Measurements from ENCODE around the gene EXOC8. TPM values are rescaled to one million over a fixed set of nuclear protein-coding genes. Genes with fewer than 3 reads are reported as not detected.

The EXOC8 gene
- total RNA-seq, 2 experiments from 2014 or later, result 21.9 to 22.7 TPM

DNA sequence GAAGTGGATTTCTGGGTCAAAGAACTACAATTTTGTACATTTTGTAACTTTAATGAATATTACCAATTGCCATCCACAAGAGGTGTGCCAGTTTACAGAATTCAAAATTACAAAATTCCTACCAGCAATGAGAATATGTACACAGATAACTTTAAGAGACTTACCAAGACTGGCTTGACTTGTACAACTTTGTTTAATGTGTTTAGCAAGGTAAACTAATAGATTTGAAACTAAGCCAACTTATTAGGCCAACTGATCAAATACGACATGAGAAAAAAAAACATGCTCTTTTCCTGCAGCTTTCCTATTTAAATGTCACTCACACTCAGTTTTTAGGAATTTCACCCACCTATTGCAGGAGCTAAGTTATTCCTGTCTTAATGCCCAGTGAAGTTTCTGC, 11.4 kb downstream of the EXOC8 start:
- H3K4me3 Mint-ChIP-seq, result no peak overlapping the region
- no peaks in the 10 kb centered on the region for H3K27me3 Mint-ChIP-seq
- H3K4me1 Mint-ChIP-seq, result peaks cover 3% of the 10 kb centered on the region
- no peak overlapping the region for H3K27ac Mint-ChIP-seq
- H3K9me3 Mint-ChIP-seq, result no peaks in the 10 kb centered on the region
- ChIA-PET POLR2A (no interaction called here), CTCF (no interaction called here)
- no peak for DNase-seq
- H3K36me3 Mint-ChIP-seq (ENCODE audit: low read depth), result peaks cover 4% of the 10 kb centered on the region

DNA sequence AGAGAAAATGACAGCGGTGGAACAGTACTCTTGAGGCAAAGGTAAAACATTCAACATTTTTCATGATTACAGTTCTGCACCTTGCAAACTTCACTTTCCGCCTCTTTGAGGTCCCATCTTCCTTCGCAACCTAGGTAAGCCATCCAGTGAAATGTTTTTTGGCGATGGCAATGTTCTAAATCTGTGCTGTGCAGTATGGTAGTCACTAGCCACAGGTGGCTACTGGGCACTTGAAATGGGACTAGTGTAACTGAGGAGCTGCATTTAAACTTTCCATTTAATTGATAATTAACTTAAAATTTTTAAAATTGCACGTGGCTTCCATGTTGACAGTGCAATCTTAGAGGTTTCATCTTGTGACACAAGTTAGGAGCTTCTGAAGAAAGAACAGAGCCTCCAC, 13.0 kb downstream of the EXOC8 start:
- Mint-ChIP-seq H3K36me3 (ENCODE audit: low read depth) (no peaks in the 10 kb centered on the region), H3K4me1 (peaks cover 2% of the 10 kb centered on the region), H3K4me3 (no peak overlapping the region), H3K9me3 (no peaks in the 10 kb centered on the region), H3K27me3 (no peaks in the 10 kb centered on the region), H3K27ac (no peak overlapping the region)
- ChIA-PET CTCF (interaction anchor here (0.7 to 1.2 kb wide), 2 partner anchors 8 to 9 kb away, joined by 3 to 4 read pairs; no protein-coding TSS in a partner anchor), POLR2A (no interaction called here)
- DNase-seq, result no peak

DNA sequence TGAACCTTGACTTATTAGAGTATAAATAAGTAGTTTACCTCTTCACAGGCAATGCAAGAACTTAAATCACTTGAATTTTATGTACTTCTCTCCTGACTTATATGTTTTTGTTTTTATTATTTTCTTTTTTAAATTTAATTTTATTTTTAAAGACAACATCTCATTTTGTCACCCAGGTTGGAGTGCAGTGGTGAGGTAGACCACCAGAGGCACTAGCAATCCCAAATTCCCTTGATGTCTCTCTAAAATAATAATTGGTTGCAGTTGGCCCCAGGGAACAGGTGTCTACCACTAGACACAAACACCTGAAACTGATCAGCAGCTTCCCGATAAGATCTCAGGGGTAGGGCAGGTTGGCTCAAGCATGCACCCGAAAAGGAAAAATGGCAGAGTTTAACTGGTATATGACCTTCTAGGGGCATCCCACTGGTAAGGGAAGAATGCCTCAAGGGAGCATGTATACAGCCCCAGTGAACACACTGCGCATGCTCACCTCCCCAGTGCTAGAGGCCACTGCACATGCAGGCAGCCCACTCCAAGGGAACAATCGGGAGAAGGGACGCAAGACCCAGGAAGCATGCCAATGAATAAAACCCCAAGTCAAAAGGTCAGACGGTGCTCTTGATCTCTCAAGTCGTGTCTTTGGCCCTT, 14.6 kb downstream of the EXOC8 start:
- Mint-ChIP-seq H3K36me3 (ENCODE audit: low read depth) (no peaks in the 10 kb centered on the region), H3K9me3 (no peaks in the 10 kb centered on the region), H3K4me3 (no peak overlapping the region), H3K27ac (no peak overlapping the region), H3K4me1 (no peaks in the 10 kb centered on the region), H3K27me3 (no peaks in the 10 kb centered on the region)
- ChIA-PET CTCF (no interaction called here), POLR2A (no interaction called here)
- DNase-seq, result no peak

DNA sequence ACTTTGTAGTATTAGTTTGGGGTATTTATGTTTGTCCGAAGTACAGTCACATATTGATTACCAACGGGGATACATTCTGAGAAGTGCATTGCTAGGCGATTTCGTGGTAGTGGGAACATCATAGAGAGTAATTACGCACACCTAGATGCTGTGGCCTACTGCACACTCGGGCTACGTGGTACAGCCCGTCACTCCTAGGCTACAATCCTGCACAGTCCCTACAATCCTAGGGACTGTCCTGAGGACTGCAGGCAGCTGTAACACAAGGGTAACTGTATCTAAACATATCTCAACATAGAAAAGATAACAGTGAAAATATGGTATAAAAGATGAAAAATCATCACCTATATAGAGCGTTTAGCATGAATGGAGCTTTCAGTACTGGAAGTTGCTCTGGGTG, 18.6 kb downstream of the EXOC8 start:
- Mint-ChIP-seq H3K4me1 (peaks cover 2% of the 10 kb centered on the region), H3K27ac (no peak overlapping the region), H3K4me3 (no peak overlapping the region), H3K27me3 (no peaks in the 10 kb centered on the region), H3K9me3 (no peaks in the 10 kb centered on the region), H3K36me3 (ENCODE audit: low read depth) (no peaks in the 10 kb centered on the region)
- CTCF ChIA-PET, result interaction anchor here (1.8 kb wide), 1 partner anchor 19 kb away, joined by 5 read pairs; the partner anchor contains the start of genes EXOC8 and SPRTN
- no peak for DNase-seq
- POLR2A ChIA-PET, result no interaction called here

DNA sequence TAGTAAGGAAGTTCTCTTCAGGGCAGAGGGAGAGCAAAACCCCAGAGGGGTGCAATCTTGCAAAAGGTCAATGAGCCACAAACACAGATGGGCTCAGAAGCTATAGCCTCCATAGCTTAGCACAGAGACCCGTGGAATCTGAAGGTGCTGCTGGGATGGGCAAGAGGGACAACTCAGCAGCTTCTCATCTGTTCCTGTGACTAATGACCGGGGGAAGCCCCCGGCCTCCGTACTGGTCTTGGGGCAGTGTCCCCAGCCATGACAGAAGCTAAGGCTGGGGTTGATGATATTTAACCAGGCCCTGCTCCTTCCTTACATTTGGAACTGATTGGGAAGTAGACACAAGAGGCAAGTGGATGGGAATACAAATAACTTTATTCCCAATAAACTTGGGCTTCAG, 19.1 kb downstream of the EXOC8 start:
- ChIA-PET POLR2A (interaction anchor here (0.6 kb wide), 1 partner anchor 326 kb away, joined by 3 read pairs; no protein-coding TSS in a partner anchor), CTCF (interaction anchor here (1.8 kb wide), 1 partner anchor 20 kb away, joined by 5 read pairs; the partner anchor contains the start of genes EXOC8 and SPRTN)
- peaks cover 2% of the 10 kb centered on the region for H3K4me1 Mint-ChIP-seq
- no peak for DNase-seq
- H3K27ac Mint-ChIP-seq, result no peak overlapping the region
- H3K9me3 Mint-ChIP-seq, result no peaks in the 10 kb centered on the region
- no peaks in the 10 kb centered on the region for H3K27me3 Mint-ChIP-seq
- H3K36me3 Mint-ChIP-seq (ENCODE audit: low read depth), result no peaks in the 10 kb centered on the region
- H3K4me3 Mint-ChIP-seq, result no peak overlapping the region

DNA sequence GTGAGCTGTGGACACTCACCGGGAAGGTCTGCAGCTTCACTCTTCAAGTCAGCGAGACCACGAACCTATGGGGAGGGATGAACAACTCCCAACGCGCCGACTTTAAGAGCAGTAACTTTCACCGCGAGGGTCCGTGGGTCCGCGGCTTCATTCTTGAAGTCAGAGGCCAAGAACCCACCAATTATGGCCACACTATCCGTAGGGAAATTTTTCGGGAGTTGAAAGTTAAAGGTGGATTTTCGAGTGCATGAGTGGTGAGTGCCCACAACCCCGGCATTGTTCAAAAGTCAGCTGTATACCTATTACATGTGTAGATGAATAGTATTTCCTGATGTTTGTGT, 19.7 kb downstream of the EXOC8 start:
- DNase-seq, result no peak
- H3K27me3 Mint-ChIP-seq, result no peaks in the 10 kb centered on the region
- no peaks in the 10 kb centered on the region for H3K36me3 Mint-ChIP-seq (ENCODE audit: low read depth)
- POLR2A ChIA-PET, result interaction anchor here (0.6 to 1.2 kb wide), 2 partner anchors 20 to 327 kb away, joined by 3 read pairs; partner anchors contain the start of genes EXOC8 and SPRTN
- no peaks in the 10 kb centered on the region for H3K9me3 Mint-ChIP-seq
- H3K4me1 Mint-ChIP-seq, result peaks cover 2% of the 10 kb centered on the region
- H3K27ac Mint-ChIP-seq, result no peak overlapping the region
- no peak overlapping the region for H3K4me3 Mint-ChIP-seq
- CTCF ChIA-PET, result no interaction called here

DNA sequence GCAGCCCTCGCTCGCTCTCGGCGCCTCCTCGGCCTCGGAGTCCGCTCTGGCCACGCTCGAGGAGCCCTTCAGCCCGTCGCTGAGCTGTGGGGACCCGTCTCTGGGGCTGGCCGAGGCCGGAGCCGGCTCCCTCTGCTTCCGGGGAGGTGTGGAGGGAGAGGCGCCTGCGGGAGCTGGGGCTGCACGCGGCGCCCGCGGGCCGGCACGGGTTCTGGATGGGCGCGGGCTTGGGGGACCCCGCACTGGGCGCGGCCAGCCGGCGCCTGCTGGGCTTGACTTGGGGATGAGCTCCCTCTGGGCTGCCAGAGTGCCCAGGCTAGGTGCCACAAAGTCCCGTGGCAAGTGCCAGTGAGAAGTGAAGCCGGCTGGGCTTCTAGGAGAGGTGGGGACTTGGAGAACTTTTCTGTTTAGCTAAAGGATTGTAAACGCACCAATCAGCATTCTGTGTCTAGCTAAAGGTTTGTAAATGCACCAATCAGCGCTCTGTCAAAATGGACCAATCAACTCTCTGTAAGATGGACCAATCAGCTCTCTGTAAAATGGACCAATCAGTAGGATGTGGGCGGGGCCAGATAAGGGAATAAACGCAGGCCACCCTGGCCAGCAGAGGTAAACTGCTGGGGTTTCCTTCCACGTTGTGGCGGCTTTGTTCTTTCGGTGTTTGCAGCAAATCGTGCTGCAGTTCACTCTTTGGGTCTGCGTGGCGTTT, 20.2 kb downstream of the EXOC8 start:
- no peak for DNase-seq
- H3K4me1 Mint-ChIP-seq, result peaks cover 2% of the 10 kb centered on the region
- H3K9me3 Mint-ChIP-seq, result no peaks in the 10 kb centered on the region
- CTCF ChIA-PET, result interaction anchor here (0.6 to 2.1 kb wide), 3 partner anchors 19 to 21 kb away, joined by 3 to 8 read pairs (median 3); partner anchors contain the start of genes EXOC8 and SPRTN
- H3K27me3 Mint-ChIP-seq, result no peaks in the 10 kb centered on the region
- no peak overlapping the region for H3K4me3 Mint-ChIP-seq
- H3K27ac Mint-ChIP-seq, result no peak overlapping the region
- POLR2A ChIA-PET, result interaction anchor here (1.2 kb wide), 1 partner anchor 20 kb away, joined by 3 read pairs; the partner anchor contains the start of genes EXOC8 and SPRTN
- no peaks in the 10 kb centered on the region for H3K36me3 Mint-ChIP-seq (ENCODE audit: low read depth)

DNA sequence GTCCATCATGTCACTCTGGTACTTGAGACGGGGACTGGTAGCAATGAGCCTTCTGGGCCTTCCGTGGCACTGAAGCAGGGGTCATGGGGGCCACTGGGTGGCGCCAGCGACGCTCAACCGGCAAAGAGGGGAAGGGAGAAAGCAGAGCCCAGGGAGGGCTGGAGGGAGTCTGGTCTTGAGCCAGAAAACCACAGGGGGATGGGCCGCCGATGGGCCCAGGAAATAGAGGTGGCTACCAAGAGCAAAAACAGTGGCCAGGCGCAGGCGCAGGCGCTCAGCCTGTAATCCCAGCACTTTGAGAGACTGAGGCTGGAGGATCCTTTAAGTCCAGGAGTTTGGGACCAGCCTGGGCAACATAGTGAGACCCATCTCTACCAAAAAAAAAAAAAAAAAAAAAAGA, 21.8 kb downstream of the EXOC8 start:
- H3K27ac Mint-ChIP-seq, result no peak overlapping the region
- H3K36me3 Mint-ChIP-seq (ENCODE audit: low read depth), result no peaks in the 10 kb centered on the region
- H3K9me3 Mint-ChIP-seq, result no peaks in the 10 kb centered on the region
- ChIA-PET POLR2A (interaction anchor here (0.8 kb wide), 1 partner anchor 22 kb away, joined by 4 read pairs; the partner anchor contains the start of genes EXOC8 and SPRTN), CTCF (interaction anchor here (0.6 to 2.1 kb wide), 17 partner anchors 9 to 380 kb away, joined by 3 to 8 read pairs (median 3); partner anchors contain the start of genes EXOC8 and SPRTN)
- H3K4me1 Mint-ChIP-seq, result peaks cover 2% of the 10 kb centered on the region
- H3K27me3 Mint-ChIP-seq, result no peaks in the 10 kb centered on the region
- DNase-seq, result peak; percentile 52
- H3K4me3 Mint-ChIP-seq, result no peak overlapping the region

DNA sequence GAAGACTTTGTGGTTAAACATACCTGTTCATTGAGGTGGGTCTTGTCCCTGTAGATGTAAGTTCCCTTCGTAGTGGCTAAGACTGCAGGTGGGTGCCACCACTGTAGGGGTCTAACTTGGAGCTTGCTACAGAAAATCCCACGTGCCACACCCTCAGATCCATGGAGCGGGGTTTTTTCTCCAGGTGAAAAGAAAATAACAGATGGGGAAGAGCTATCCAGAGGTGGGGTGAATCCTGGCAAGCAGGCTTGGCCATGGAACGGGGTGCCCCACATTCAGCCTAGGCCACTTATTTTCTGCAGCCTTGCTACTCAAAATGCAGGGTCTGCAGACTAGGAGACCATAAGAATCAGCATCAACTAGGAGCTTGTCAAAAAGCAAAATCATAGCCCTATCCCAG, 24.0 kb downstream of the EXOC8 start:
- peaks cover 2% of the 10 kb centered on the region for H3K4me1 Mint-ChIP-seq
- no peaks in the 10 kb centered on the region for H3K36me3 Mint-ChIP-seq (ENCODE audit: low read depth)
- H3K27ac Mint-ChIP-seq, result no peak overlapping the region
- H3K9me3 Mint-ChIP-seq, result no peaks in the 10 kb centered on the region
- POLR2A ChIA-PET, result interaction anchor here (0.8 kb wide), 1 partner anchor 24 kb away, joined by 4 read pairs; the partner anchor contains the start of genes EXOC8 and SPRTN
- DNase-seq, result no peak
- no peaks in the 10 kb centered on the region for H3K27me3 Mint-ChIP-seq
- CTCF ChIA-PET, result interaction anchor here (2.2 kb wide), 1 partner anchor 290 kb away, joined by 6 read pairs; no protein-coding TSS in a partner anchor
- no peak overlapping the region for H3K4me3 Mint-ChIP-seq

DNA sequence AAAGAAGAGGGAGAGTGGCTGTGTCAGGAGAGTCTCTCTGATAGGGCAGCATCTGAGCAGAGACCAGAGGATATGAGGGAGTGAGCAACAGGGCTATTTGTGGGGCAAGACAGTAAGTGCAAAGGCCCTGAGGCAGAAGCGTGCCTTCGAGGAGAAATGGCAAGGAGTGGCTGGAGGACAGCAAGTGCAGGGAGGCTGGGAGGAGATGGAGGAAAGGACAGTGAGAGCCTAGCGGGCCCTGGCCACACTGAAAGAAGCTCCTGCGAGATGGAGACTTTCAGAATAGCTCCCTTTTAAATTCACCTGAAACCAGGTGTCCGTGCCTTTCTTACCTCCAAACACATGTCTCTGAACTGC, 25.2 kb downstream of the EXOC8 start:
- H3K4me3 Mint-ChIP-seq, result no peak overlapping the region
- H3K36me3 Mint-ChIP-seq (ENCODE audit: low read depth), result no peaks in the 10 kb centered on the region
- no peak for DNase-seq
- no peak overlapping the region for H3K27ac Mint-ChIP-seq
- CTCF ChIA-PET, result interaction anchor here (2.2 kb wide), 1 partner anchor 291 kb away, joined by 6 read pairs; no protein-coding TSS in a partner anchor
- no peaks in the 10 kb centered on the region for H3K9me3 Mint-ChIP-seq
- H3K27me3 Mint-ChIP-seq, result no peaks in the 10 kb centered on the region
- POLR2A ChIA-PET, result no interaction called here
- H3K4me1 Mint-ChIP-seq, result peaks cover 2% of the 10 kb centered on the region

DNA sequence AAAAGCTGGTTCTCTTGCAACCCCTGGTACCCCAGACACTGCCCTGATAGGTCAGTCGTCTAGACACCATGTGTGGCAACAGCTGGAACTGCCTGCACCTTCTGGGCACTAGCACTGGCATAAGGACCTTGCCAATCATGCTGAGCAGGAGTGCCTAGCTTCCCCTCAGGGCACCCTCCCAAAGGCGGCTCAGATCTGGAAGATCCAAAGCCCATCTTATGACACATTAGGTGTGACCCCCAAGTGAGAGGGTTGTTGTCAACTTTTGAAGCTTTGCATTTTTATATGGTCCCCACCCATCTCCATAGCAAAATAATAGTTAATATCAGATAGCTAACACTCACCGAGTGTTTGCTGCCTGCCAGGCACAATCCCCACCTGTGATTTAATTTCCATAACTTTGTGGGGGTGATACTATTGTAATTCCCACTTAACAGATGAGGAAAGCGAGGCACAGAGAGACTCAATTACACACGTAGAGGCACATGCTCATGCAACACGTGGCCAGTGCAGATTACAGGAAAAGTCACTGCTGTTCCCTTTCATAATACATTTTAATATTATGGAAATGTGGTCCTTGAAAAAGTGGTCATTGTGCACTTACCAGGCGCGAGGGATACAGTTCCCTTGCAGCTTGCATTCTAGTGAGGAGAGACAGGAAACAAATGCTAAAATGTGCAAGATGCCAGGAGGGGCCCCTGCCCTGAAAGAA, 25.8 kb downstream of the EXOC8 start:
- Mint-ChIP-seq H3K36me3 (ENCODE audit: low read depth) (no peaks in the 10 kb centered on the region), H3K27me3 (no peaks in the 10 kb centered on the region), H3K4me1 (peaks cover 2% of the 10 kb centered on the region), H3K27ac (no peak overlapping the region), H3K4me3 (no peak overlapping the region), H3K9me3 (no peaks in the 10 kb centered on the region)
- DNase-seq, result no peak
- ChIA-PET CTCF (no interaction called here), POLR2A (interaction anchor here (1.1 kb wide), 1 partner anchor 9 kb away, joined by 3 read pairs; no protein-coding TSS in a partner anchor)

DNA sequence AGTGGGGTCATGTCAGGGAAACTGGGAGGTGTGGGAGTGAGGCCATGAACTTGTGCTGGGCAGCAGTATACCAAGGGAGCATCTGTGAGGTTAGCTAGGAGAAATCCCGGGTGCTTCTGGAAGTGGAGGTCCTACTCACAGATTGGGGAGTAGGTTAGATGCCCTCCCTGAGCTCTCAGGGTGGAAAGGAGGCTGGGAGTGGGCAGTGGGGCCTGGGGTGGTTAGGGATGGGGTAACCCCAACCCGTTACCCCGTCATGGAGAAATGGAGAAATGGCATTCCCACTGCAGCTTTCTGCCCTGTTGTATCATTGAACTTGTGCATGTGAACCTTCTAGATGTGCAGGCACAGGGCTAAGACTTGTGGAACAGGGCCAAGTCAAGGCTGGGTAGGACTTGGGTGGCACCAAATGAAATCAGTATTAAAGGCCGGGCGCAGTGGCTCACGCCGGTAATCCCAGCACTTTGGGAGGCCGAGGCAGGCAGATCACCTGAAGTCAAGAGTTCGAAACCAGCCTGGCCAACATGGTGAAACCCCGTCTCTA, 27.2 kb downstream of the EXOC8 start:
- POLR2A ChIA-PET, result no interaction called here

DNA sequence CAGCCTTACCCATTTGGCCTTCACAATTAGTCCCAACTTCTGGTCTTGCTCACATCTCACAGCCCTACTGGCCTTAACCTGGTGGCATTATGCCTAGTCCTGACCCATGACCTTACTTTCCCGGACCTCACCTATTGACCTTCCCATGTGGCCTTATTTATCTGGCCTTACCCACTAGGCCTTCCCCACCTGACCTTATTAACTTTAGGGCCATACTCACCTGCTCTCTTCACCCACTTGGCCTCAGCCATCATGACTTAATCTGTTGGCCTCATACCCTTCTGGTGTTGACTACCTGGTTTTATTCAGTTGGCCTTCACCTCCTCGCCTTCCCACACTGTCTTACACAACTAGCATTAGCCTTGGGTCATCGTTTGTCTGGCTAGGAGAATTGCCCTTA, 35.7 kb downstream of the EXOC8 start:
- no peak overlapping the region for H3K4me3 Mint-ChIP-seq
- no peaks in the 10 kb centered on the region for H3K4me1 Mint-ChIP-seq
- no peak for DNase-seq
- ChIA-PET POLR2A (no interaction called here), CTCF (no interaction called here)
- no peaks in the 10 kb centered on the region for H3K9me3 Mint-ChIP-seq
- H3K27me3 Mint-ChIP-seq, result no peaks in the 10 kb centered on the region
- no peaks in the 10 kb centered on the region for H3K36me3 Mint-ChIP-seq (ENCODE audit: low read depth)
- H3K27ac Mint-ChIP-seq, result no peak overlapping the region

More for the DNA sequence above, 27.2 kb downstream of the EXOC8 start:
- Mint-ChIP-seq H3K27me3 (no peaks in the 10 kb centered on the region), H3K9me3 (no peaks in the 10 kb centered on the region), H3K4me3 (no peak overlapping the region), H3K27ac (no peak overlapping the region), H3K4me1 (no peaks in the 10 kb centered on the region), H3K36me3 (ENCODE audit: low read depth) (no peaks in the 10 kb centered on the region)
- no peak for DNase-seq
- CTCF ChIA-PET, result no interaction called here

Data from activated CD4-positive, alpha-beta memory T cell treated with anti-CD3 and anti-CD28 coated beads, Interleukin-2, amount 10 ng/mL, durations not matched to agents 7 days and 5 days (primary cell).